H1 (cell line): ENCODE data around the gene FOLR1. TPM values are rescaled to one million over a fixed set of nuclear protein-coding genes. Genes with fewer than 3 reads are reported as not detected.

Source experiments
- CTCF ChIA-PET: fragments of 300-600 bp; sonication (Branson Sonifier 250); formaldehyde crosslinking; loops from one replicate; lab custom pipeline; 2021; ENCODE audit not compliant: partially characterized antibody; lab: Charles Lee
- POLR2A ChIA-PET: fragments of 300-600 bp; sonication (Branson Sonifier 250); formaldehyde crosslinking; loops from one replicate; lab custom pipeline; 2021; ENCODE audit warnings: inconsistent platforms; ENCODE audit not compliant: partially characterized antibody; lab: Charles Lee
- DNase-seq, 2 experiments: peaks; one replicate each; pipeline versions ENCODE4 v3.0.0 to v3.0.0-alpha.2; 2010 to 2022; ENCODE audit warnings: low spot score in 2 of 2, low read depth in 1 of 2, mixed read lengths in 1 of 2
- FAIRE-seq: peaks from 2 replicates; lab custom pipeline; 2011; peaks lifted over from hg19 to GRCh38; lab: Jason Lieb, UNC
- H2AFZ ChIP-seq: 2 replicates; pipeline ENCODE4 v1.8.1; 2012; ENCODE audit warnings: low read length, inconsistent platforms
- H2AK5ac ChIP-seq: 2 replicates; pipeline ENCODE4 v1.6.1; 2013; ENCODE audit warnings: low read depth, low read length
- H2BK120ac ChIP-seq: replicated peaks from 2 replicates; pipeline ENCODE3; 2013; ENCODE audit warnings: low read depth, low read length, inconsistent platforms
- H2BK12ac ChIP-seq: 2 replicates; pipeline ENCODE4 v1.6.1; 2013; ENCODE audit warnings: low read depth, low read length
- H2BK15ac ChIP-seq: 2 replicates; pipeline ENCODE4 v1.6.1; 2013; ENCODE audit warnings: low read length
- H2BK20ac ChIP-seq: 2 replicates; pipeline ENCODE4 v1.6.1; 2013; ENCODE audit warnings: low read length
- H2BK5ac ChIP-seq: 2 replicates; pipeline ENCODE4 v1.6.1; 2013; ENCODE audit warnings: low read depth, low read length
- H3K14ac ChIP-seq: 2 replicates; pipeline ENCODE4 v1.6.1; 2013; ENCODE audit warnings: inconsistent platforms; ENCODE audit not compliant: insufficient read length
- H3K18ac ChIP-seq: 2 replicates; pipeline ENCODE4 v1.6.1; 2013; ENCODE audit warnings: low read length; ENCODE audit errors: extremely low read depth
- H3K23ac ChIP-seq: 2 replicates; pipeline ENCODE4 v1.6.1; 2013; ENCODE audit warnings: inconsistent platforms; ENCODE audit not compliant: insufficient read length
- H3K23me2 ChIP-seq: 2 replicates; pipeline ENCODE4 v1.6.1; 2013; ENCODE audit warnings: low read depth, low read length
- H3K27ac ChIP-seq: 2 replicates; pipeline ENCODE4 v1.6.1; 2011; ENCODE audit warnings: low read depth, low read length, inconsistent platforms
- H3K27me3 ChIP-seq, 4 experiments: replicated peaks in 1 of 4; 1 replicate in 1 of 4; 2 replicates in 3 of 4; pipeline versions ENCODE4 v1.6.1 to v1.8.1; 2011 to 2013; ENCODE audit warnings: low read length in 3 of 4, mild to moderate bottlenecking in 3 of 4, inconsistent platforms in 2 of 4, mixed read lengths in 2 of 4, moderate library complexity in 1 of 4; ENCODE audit not compliant: control insufficient read depth in 3 of 4, insufficient read depth in 3 of 4; ENCODE audit errors: extremely low read depth in 1 of 4
- H3K36me3 ChIP-seq, 4 experiments: 2 replicates each; pipeline versions ENCODE4 v1.6.1 to v1.8.1; 2011 to 2013; ENCODE audit warnings: mild to moderate bottlenecking in 4 of 4, low read length in 3 of 4, moderate library complexity in 2 of 4, control low read depth in 1 of 4, inconsistent platforms in 1 of 4; ENCODE audit not compliant: insufficient read depth in 4 of 4, control insufficient read depth in 2 of 4
- H3K4ac ChIP-seq: replicated peaks from 2 replicates; pipeline ENCODE3; 2013; ENCODE audit warnings: low read length, low read depth, mixed read lengths, inconsistent platforms; ENCODE audit not compliant: insufficient read length
- H3K4me1 ChIP-seq, 4 experiments: replicated peaks in 1 of 4; 1 replicate in 1 of 4; 2 replicates in 3 of 4; pipeline versions ENCODE4 v1.6.1 to v1.8.1; 2011 to 2013; ENCODE audit warnings: low read length in 3 of 4, inconsistent platforms in 2 of 4, mixed read lengths in 1 of 4; ENCODE audit not compliant: insufficient read depth in 4 of 4, control insufficient read depth in 3 of 4
- H3K4me2 ChIP-seq, 2 experiments: 2 replicates each; pipeline versions ENCODE4 v1.6.1 to v1.8.1; 2011 to 2013; ENCODE audit warnings: low read depth in 2 of 2, low read length in 2 of 2, control low read depth in 1 of 2, inconsistent platforms in 1 of 2, mild to moderate bottlenecking in 1 of 2; ENCODE audit not compliant: insufficient read depth in 1 of 2
- H3K4me3 ChIP-seq, 4 experiments: fragments of 200-600, 300-600 bp in 1 of 4; sonication (generic), shearing (Covaris generic), sonication (Bioruptor Twin) in 1 of 4; 2 replicates each; pipeline versions ENCODE4 v1.5.1 to v1.8.1; 2011 to 2016; ENCODE audit warnings: low read length in 4 of 4, low read depth in 3 of 4, control low read depth in 2 of 4, inconsistent platforms in 2 of 4, mild to moderate bottlenecking in 2 of 4, mixed read lengths in 1 of 4, moderate library complexity in 1 of 4; ENCODE audit not compliant: insufficient read depth in 2 of 4; ENCODE audit errors: extremely low read depth in 1 of 4
- H3K56ac ChIP-seq: replicated peaks from 2 replicates; pipeline ENCODE3; 2013; ENCODE audit warnings: low read depth, mild to moderate bottlenecking, mixed read lengths, low read length, inconsistent platforms; ENCODE audit not compliant: insufficient read length
- H3K79me1 ChIP-seq: 2 replicates; pipeline ENCODE4 v1.6.1; 2013; ENCODE audit warnings: low read depth, low read length, control low read depth
- H3K79me2 ChIP-seq, 2 experiments: 2 replicates each; pipeline versions ENCODE4 v1.6.1 to v1.8.1; 2012 to 2013; ENCODE audit warnings: low read length in 2 of 2, mild to moderate bottlenecking in 2 of 2, inconsistent platforms in 1 of 2; ENCODE audit not compliant: insufficient read depth in 2 of 2, control insufficient read depth in 1 of 2
- H3K9ac ChIP-seq, 4 experiments: replicated peaks in 1 of 4; 1 replicate in 1 of 4; 2 replicates in 3 of 4; pipeline versions ENCODE4 v1.6.1 to v1.8.1; 2011 to 2013; ENCODE audit warnings: low read depth in 3 of 4, low read length in 3 of 4, control low read depth in 2 of 4, mild to moderate bottlenecking in 2 of 4, moderate library complexity in 2 of 4, inconsistent platforms in 1 of 4; ENCODE audit errors: extremely low read depth in 1 of 4
- H3K9me3 ChIP-seq, 2 experiments: 2 replicates each; pipeline versions ENCODE4 v1.6.1 to v1.8.1; 2012 to 2013; ENCODE audit warnings: mild to moderate bottlenecking in 2 of 2, moderate library complexity in 2 of 2, control low read depth in 1 of 2, inconsistent platforms in 1 of 2, low read depth in 1 of 2, low read length in 1 of 2, mixed read lengths in 1 of 2; ENCODE audit not compliant: insufficient read depth in 2 of 2
- H4K20me1 ChIP-seq, 2 experiments: replicated peaks in 1 of 2; 2 replicates each; pipeline versions ENCODE3 to v1.8.1; 2011 to 2013; ENCODE audit warnings: inconsistent platforms in 2 of 2, low read length in 2 of 2, mild to moderate bottlenecking in 1 of 2; ENCODE audit not compliant: insufficient read depth in 2 of 2, control insufficient read depth in 1 of 2
- H4K5ac ChIP-seq: 2 replicates; pipeline ENCODE4 v1.6.1; 2013; ENCODE audit warnings: low read length, low read depth, mixed read lengths, inconsistent platforms; ENCODE audit not compliant: insufficient read length
- H4K8ac ChIP-seq: 2 replicates; pipeline ENCODE4 v1.8.0; 2013; ENCODE audit warnings: mild to moderate bottlenecking, moderate library complexity, low read length, inconsistent platforms; ENCODE audit not compliant: insufficient read depth; ENCODE audit errors: extremely low read depth
- H4K91ac ChIP-seq: replicated peaks from 2 replicates; pipeline ENCODE3; 2013; ENCODE audit warnings: low read length, mixed read lengths, inconsistent platforms; ENCODE audit not compliant: insufficient read length
- ATF2 ChIP-seq: IDR thresholded peaks from 2 replicates; pipeline ENCODE4 v1.6.1; 2012; ENCODE audit warnings: low read length, inconsistent platforms
- ATF3 ChIP-seq: IDR thresholded peaks from 2 replicates; pipeline ENCODE4 v1.6.1; 2011; ENCODE audit warnings: low read depth, mild to moderate bottlenecking, low read length; ENCODE audit not compliant: insufficient read depth
- CHD2 ChIP-seq: IDR thresholded peaks from 2 replicates; pipeline ENCODE4 v1.6.1; 2012; ENCODE audit warnings: low read length, improper control_type of control experiment
- JUN ChIP-seq: IDR thresholded peaks from 2 replicates; pipeline ENCODE4 v1.6.1; 2011; ENCODE audit warnings: low read depth, mild to moderate bottlenecking, improper control_type of control experiment, low read length
- JUND ChIP-seq: IDR thresholded peaks from 2 replicates; pipeline ENCODE4 v1.6.1; 2011; ENCODE audit warnings: mild to moderate bottlenecking, improper control_type of control experiment, low read length
- KDM4A ChIP-seq: IDR thresholded peaks from one replicate; pipeline ENCODE4 v1.7.1; 2012; ENCODE audit warnings: low read depth, mild to moderate bottlenecking, moderate library complexity, low read length, inconsistent platforms; ENCODE audit not compliant: severe bottlenecking
- NRF1 ChIP-seq: IDR thresholded peaks from 2 replicates; pipeline ENCODE4 v1.6.1; 2011; ENCODE audit warnings: mild to moderate bottlenecking, low read depth, low read length, improper control_type of control experiment
- SAP30 ChIP-seq: fragments of 300-600 bp; sonication (generic); IDR thresholded peaks from 2 replicates; pipeline ENCODE4 v1.7.1; 2012; ENCODE audit warnings: low read length, moderate library complexity, mild to moderate bottlenecking, inconsistent platforms; ENCODE audit not compliant: insufficient read depth, insufficient replicate concordance
- SIRT6 ChIP-seq: IDR thresholded peaks from one replicate; pipeline ENCODE4 v1.7.1; 2012; ENCODE audit warnings: low read length, inconsistent platforms
- SP4 ChIP-seq: IDR thresholded peaks from 2 replicates; pipeline ENCODE4 v1.6.1; 2012; ENCODE audit warnings: low read length, inconsistent platforms
- WGBS, 2 experiments: shearing (Covaris generic) in 1 of 2; methylation state at CpG; one replicate each; pipeline versions ENCODE4 v1.1.6 to v1.1.7; 2013 to 2015; ENCODE audit warnings: low lambda C conversion rate in 2 of 2, mixed read lengths in 2 of 2, inconsistent platforms in 1 of 2, low coverage in 1 of 2, missing lambda C conversion rate in 1 of 2; ENCODE audit not compliant: insufficient replicate concordance in 2 of 2, insufficient coverage in 1 of 2, insufficient read length in 1 of 2; ENCODE audit errors: extremely low coverage in 1 of 2, missing lambda C conversion rate in 1 of 2; 5-methylcytosine and 5-hydroxymethylcytosine counted together
- polyA plus RNA-seq, 7 experiments: library from polyadenylated mRNA; depleted of rRNA in 3 of 7; stranded (reverse) in 5 of 7; unstranded in 2 of 7; fragments of >200 nt in 5 of 7; fragments of 200-250 nt in 2 of 7; gene quantifications; 1 replicate in 5 of 7; 2 replicates in 1 of 7; 4 replicates in 1 of 7; pipeline versions ENCODE4 v1.2.1 to v1.2.3, GENCODE V29; 2011 to 2013; ENCODE audit warnings: missing spikeins in 2 of 7, mixed read lengths in 2 of 7
- total RNA-seq: library from RNA; stranded (reverse); fragmentation: NEBNext Ultra II Directional; extraction: Animal tissue kit (Norgen Biotek cat#: 25700); gene quantifications from 2 replicates; pipeline ENCODE4 v1.2.1, GENCODE V29; 2021

Gene FOLR1
- total and polyA plus RNA-seq, 2 of the 8 experiments (the other 6 are each of a cell fraction or from before 2014, with no cell fraction given) = 1.3 TPM; not detected in 1

- no peak overlapping the region for H3K56ac ChIP-seq
- no peak overlapping the region for H2BK5ac ChIP-seq
- H2BK12ac ChIP-seq = no peak overlapping the region
- no peak overlapping the region for H2AFZ ChIP-seq
- CTCF ChIA-PET = interaction anchor here (0.9 to 5.2 kb wide), 2 partner anchors 8 to 197 kb away, joined by 5 to 72 read pairs; partner anchors contain the start of gene INPPL1
- DNase-seq = peak in 1 of 2 experiments; percentile 20
- peaks cover 3% of the 10 kb centered on the region; the same call in 1 of the 2 replicates for H3K23me2 ChIP-seq
- POLR2A ChIA-PET = interaction anchor here (0.8 to 7.7 kb wide), 3 partner anchors 8 to 141 kb away, joined by 3 to 160 read pairs (median 4); partner anchors contain the start of gene INPPL1
- H3K23ac ChIP-seq = no peak overlapping the region
- peaks cover 27 to 66% (median 61%) of the 10 kb centered on the region in 4 experiments for H3K36me3 ChIP-seq
- H3K4me1 ChIP-seq = peaks cover 3 to 13% (median 9%) of the 10 kb centered on the region in 4 experiments
- H3K27ac ChIP-seq = no peak overlapping the region
- H3K79me1 ChIP-seq = peaks cover 3% of the 10 kb centered on the region
- no peak overlapping the region for H2BK120ac ChIP-seq
- H3K27me3 ChIP-seq = peaks cover 0 to 6% (median 4%) of the 10 kb centered on the region in 4 experiments; a peak in 5 of 7 replicates
- H4K5ac ChIP-seq = no peak overlapping the region
- H3K9me3 ChIP-seq = no peaks in the 10 kb centered on the region
- H3K14ac ChIP-seq = no peak overlapping the region
- 85% methylated on average over 8 of the region's 8 CpGs; no CpG with 5 or more reads in 1 of the 2 experiments for WGBS, 2 experiments
- H4K91ac ChIP-seq = no peak overlapping the region
- no peak overlapping the region for H2BK20ac ChIP-seq
- H2BK15ac ChIP-seq = no peak overlapping the region
- no peaks in the 10 kb centered on the region for H3K79me2 ChIP-seq
- no peak overlapping the region for H4K8ac ChIP-seq
- no peak overlapping the region for H2AK5ac ChIP-seq
- no peak overlapping the region for H3K4me3 ChIP-seq
- no peak overlapping the region for H3K4me2 ChIP-seq
- H3K18ac ChIP-seq = no peak overlapping the region
- no peak for FAIRE-seq
- no peak overlapping the region for H3K4ac ChIP-seq
- H4K20me1 ChIP-seq = peaks cover 13 to 18% of the 10 kb centered on the region in 2 experiments
- H3K9ac ChIP-seq = no peak overlapping the region
- no peak for TF ChIP-seq SP4
- TF ChIP-seq JUN = no peak
- no peak for TF ChIP-seq SIRT6
- no peak for TF ChIP-seq CHD2
- no peak for TF ChIP-seq ATF3
- TF ChIP-seq NRF1 = no peak
- TF ChIP-seq KDM4A = no peak
- no peak for TF ChIP-seq JUND
- no peak for TF ChIP-seq ATF2
- TF ChIP-seq SAP30 = no peak
These were observed 42.0 kb downstream of the FOLR1 start for GRCh38 chr11:72233773-72234513.
